CD4-positive, alpha-beta T cell treated with Interleukin-4 for 1 hour (primary cell): ENCODE measurements around the gene TLCD3B.

Experiments used
- DNase-seq, 2 donors: peaks; one replicate each; pipeline ENCODE4 v3.0.0-alpha.2; 2020 to 2022

TLCD3B gene

DNA sequence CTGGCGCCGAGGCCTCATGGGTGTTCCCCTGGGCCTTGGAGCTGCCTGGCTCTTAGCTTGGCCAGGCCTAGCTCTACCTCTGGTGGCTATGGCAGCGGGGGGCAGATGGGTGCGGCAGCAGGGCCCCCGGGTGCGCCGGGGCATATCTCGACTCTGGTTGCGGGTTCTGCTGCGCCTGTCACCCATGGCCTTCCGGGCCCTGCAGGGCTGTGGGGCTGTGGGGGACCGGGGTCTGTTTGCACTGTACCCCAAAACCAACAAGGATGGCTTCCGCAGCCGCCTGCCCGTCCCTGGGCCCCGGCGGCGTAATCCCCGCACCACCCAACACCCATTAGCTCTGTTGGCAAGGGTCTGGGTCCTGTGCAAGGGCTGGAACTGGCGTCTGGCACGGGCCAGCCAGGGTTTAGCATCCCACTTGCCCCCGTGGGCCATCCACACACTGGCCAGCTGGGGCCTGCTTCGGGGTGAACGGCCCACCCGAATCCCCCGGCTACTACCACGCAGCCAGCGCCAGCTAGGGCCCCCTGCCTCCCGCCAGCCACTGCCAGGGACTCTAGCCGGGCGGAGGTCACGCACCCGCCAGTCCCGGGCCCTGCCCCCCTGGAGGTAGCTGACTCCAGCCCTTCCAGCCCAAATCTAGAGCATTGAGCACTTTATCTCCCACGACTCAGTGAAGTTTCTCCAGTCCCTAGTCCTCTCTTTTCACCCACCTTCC, 43.5 kb downstream of the TLCD3B start:
- DNase-seq = no peak

DNA sequence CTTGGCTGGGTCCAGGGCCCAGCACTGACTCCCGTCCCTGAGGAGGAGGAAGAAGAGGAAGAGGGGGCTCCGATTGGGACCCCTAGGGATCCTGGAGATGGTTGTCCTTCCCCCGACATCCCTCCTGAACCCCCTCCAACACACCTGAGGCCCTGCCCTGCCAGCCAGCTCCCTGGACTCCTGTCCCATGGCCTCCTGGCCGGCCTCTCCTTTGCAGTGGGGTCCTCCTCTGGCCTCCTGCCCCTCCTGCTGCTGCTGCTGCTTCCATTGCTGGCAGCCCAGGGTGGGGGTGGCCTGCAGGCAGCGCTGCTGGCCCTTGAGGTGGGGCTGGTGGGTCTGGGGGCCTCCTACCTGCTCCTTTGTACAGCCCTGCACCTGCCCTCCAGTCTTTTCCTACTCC, 44.1 kb downstream of the TLCD3B start:
- DNase-seq = no peak

DNA sequence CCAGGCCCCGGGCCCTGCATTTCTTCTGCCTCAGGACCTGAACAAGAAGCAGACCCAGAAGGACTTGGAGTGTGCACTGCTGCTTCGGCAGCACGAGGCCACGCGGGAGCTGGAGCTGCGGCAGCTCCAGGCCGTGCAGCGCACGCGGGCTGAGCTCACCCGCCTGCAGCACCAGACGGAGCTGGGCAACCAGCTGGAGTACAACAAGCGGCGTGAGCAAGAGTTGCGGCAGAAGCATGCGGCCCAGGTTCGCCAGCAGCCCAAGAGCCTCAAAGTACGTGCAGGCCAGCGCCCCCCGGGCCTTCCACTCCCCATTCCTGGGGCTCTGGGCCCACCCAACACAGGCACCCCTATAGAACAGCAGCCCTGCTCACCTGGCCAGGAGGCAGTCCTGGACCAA, 44.8 kb downstream of the TLCD3B start:
- DNase-seq = no peak

DNA sequence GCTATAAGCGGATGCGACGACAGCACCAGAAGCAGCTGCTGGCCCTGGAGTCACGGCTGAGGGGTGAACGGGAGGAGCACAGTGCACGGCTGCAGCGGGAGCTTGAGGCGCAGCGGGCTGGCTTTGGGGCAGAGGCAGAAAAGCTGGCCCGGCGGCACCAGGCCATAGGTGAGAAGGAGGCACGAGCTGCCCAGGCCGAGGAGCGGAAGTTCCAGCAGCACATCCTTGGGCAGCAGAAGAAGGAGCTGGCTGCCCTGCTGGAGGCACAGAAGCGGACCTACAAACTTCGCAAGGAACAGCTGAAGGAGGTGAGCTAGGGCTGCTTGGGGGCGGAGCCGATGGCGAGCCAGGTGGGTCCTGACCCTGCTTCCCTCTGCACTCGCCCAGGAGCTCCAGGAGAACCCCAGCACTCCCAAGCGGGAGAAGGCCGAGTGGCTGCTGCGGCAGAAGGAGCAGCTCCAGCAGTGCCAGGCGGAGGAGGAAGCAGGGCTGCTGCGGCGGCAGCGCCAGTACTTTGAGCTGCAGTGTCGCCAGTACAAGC, 45.7 kb downstream of the TLCD3B start:
- no peak for DNase-seq

DNA sequence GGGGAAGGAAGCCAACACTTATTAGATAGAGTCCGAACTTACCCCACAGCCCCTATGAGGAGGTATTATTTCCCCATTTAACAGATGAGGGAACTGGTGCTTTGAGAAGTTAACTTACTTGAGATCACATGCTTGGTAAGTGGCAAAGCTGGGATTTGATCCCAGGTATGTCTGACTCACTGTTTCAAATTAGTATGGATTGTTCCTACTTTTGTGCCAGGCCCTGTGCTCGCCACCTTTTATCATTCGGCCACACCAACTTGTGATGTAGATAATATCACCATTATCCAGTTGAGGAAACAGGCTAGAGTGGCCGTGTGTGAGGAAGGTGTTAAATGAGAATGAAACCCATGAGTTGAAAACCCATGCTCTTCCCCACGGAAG, 46.3 kb downstream of the TLCD3B start:
- no peak for DNase-seq

DNA sequence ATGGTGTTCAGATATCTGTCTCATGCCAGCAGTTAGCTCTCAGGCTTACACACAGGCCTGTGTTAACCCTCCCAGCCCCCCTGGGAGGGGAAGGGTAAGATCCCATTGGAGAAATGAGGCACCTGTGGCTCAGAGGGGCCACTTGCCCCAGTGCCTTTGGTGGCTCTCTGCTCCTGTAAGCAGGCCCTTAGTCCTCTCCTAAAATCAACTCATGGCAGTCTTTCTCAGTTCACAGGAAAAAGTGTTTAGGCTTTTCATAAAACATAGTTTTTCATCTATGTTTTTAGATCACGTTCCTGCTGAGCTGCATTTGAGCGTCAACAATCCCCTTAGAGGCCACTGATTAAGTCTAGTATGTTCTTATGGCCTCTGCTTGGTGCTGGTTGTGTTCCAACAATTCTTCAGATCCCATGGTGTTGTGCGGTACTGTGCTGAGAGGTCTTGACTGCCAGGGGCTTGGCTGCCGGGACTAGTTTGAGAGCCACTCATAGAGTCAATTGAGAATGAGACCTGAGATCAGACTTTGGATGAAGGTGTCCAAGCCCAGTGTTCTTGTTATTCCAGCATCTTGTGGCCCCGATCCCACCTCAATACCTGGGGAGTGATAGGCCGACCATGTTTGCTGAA, 46.8 kb downstream of the TLCD3B start:
- DNase-seq = no peak

DNA sequence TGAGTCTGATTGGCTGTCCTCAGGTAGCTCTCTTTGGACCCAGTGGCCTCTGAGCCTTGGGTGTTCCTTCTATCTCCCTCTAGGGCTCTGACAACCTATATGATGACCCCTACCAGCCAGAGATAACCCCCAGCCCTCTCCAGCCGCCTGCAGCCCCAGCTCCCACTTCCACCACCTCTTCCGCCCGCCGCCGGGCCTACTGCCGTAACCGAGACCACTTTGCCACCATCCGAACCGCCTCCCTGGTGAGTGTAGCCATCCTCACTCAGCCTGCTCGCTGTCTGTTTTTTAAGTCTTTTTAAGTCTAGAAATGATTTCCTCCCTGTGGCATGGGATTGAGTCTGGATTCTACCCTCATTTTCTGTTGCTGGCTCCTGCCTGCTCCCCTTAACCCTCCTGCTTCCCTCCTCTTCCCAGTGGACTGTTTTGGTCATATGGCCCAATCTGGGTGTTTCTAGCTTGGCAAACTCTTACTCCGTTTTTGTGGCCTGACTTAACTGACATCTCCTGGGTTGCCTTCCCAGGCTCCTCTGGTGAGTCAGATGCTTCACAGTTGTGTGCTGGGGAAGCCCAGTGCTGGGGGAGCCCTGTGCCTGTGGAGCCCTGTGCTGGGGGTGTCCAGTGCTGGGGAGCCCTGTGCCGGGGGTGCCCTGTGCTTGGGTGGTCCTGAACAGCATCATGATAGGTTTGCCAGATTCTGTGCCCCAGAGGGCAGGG, 47.5 kb downstream of the TLCD3B start:
- DNase-seq = no peak

DNA sequence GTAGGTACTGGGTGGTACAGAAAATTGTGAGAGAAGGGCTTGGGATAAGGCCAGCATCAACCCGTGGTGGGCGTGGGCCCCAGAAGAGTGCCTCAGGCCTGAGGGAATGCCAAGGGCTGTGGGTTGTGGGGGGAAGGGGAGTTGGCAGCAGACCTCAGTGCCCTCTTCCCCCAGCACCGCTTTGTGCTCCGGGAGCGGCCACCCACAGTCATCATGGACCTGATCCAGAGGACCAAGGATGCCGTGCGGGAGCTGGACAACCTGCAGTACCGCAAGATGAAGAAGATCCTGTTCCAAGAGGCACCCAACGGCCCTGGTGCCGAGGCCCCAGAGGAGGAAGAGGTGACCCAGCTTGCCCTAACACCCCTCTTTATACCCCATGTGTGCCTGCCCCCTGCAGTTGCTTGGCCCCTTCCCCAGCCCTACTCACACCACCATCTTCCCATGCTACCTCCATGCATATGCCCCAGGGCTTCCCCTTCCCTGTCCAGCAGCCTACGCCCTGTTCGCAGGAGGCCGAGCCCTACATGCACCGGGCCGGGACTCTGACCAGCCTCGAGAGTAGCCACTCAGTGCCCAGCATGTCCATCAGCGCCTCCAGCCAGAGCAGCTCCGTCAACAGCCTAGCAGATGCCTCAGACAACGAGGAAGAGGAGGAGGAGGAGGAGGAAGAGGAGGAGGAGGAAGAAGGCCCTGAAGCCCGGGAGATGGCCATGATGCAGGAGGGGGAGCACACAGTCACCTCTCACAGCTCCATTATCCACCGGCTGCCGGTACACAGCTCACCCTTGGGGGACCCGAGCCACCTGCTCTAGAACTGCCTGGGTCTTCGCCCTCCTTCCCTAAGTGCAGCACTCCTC, 48.3 kb downstream of the TLCD3B start:
- DNase-seq = no peak

DNA sequence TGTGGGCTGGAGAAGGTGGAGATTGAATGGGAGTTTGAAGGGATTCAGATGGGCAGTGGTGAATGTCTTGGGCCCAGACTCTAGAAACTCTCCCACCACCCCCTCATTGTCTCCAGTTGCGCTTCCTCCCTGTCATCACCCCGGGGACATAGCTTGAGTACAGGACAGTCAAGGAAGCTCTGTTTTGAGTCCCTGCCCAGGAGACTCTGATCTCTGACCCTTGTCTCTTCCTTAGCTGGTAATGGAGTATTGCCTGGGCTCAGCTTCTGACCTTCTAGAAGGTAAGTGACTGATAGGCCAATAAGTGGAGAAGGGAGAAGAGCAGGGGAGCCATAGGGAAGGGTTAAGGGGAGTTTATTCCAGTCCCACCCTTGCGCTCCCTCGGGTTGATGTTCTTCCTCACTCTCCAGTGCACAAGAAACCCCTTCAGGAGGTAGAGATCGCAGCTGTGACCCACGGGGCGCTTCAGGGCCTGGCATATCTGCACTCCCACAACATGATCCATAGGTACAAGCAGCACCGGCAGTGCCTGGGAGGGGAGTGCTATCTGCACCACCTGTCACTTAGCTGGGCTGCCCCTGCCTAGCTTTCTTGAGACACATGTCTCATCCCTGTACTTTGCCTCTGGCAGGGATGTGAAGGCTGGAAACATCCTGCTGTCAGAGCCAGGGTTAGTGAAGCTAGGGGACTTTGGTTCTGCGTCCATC, 52.4 kb downstream of the TLCD3B start:
- DNase-seq = no peak

DNA sequence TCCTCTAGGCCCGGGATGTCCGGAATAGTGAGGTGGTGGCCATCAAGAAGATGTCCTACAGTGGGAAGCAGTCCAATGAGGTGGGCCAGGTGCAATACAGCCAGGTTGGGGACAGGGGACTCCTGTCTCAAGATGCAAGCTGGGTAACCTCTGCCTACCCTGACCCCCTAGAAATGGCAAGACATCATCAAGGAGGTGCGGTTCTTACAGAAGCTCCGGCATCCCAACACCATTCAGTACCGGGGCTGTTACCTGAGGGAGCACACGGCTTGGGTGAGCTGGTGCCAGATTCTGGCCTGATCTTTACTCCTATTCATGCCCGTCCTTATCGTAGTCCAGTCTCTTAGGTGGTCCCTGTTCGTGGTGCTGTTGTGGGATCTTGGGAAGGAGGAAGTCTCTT, 53.0 kb downstream of the TLCD3B start:
- no peak for DNase-seq

DNA sequence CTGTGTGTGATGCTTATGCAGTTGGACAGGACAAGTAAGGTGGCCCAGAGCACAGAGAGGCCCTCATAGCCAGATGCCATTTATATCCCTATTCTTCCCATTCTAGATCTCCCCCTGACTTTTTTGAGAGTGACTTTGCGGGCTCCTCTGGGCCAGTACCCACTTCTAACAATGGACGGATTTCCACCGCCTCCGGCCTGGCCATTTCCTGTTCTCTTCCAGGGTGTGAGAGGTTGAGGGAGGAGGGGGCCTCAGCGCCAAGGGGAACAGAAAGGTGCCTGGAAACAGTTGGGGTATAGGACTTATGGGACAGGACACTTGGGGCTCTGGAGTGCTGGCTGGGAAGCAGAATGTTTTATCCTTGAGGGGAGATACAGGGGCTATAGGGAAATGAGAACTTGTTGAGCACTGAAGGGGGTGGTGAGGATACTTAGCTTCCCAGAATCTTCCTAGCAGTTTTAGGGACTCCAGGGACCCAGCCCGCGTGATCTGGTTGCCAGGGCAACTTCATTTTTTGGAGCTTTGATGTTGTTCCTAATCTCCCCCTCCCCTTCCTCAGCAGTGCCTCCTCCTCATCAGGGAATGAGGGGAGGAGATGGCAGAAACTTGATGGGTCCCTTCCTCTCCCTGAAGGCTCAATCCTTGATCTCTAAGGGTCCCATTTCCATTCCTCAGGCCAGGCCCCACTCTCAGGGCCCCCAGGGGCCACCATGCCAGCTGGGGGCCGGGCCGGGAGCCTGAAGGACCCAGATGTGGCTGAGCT, 53.8 kb downstream of the TLCD3B start:
- DNase-seq = no peak

DNA sequence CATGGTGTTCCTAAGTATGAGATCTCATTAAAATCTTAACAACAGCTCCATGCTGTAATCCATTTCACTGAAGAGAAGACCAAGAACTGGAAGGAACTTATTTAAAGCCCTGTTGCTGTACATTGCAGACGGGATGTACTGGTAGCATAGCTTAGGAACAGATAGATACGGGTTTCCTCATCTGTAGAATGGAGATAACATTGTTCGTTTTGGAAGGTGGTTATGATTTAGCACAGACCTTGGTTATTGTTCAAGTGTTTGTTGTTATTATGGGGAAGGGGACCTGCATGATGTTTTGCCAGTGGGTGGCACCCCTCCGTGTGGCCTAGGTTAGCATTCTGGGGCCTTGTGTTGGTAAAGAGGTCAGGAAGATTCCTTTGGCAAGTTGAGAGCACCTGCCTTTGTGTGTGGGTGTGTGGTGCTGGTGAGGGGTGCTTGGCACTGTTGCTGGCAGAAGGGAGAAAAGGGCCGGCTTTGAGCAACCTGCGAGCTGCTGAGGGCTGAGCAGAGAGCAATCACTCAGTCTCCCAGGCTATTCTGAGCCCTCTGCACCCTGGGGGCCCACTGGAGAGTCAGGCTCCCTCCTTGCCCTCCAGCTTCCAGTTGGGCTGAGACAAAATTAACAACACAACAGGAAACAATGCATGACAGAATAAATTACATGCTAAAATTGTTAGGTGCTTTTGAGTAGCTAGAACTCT, 55.1 kb downstream of the TLCD3B start:
- DNase-seq = no peak

DNA sequence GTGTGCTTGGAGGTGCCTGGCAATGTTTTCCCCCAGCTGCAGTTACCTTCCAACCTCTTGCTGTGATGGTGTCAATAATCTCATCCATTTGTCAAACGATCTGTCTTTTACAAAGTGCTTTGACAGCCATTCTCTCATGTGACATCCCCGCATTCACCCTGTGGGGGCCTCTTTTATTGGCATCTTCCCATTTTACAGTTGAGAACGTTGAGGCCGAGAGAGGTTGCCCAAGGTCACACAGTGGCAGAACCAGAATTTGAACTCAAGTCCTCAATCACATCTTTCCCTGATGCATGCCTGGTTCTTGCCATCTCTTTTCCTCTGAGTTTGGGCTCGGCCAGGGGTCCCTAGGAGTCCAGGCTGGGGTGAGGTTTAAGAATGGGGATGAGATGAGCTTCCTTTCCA, 55.9 kb downstream of the TLCD3B start:
- no peak for DNase-seq
